ENCODE results near the gene HEY2.

Gene HEY2

GRCh38 chr6:125752773-125753172 is 3.3 kb downstream of the HEY2 start:
- DNase-seq, result no peak
- no peaks in the 10 kb centered on the region for H3K27me3 ChIP-seq
- H3K27ac ChIP-seq, result peak overlapping the region; percentile 99
- TF ChIP-seq CTCF (IDR thresholded peaks at IDR 0.05), result no peak
- H3K36me3 ChIP-seq, result peaks cover 0 to 12% (median 11%) of the 10 kb centered on the region in 3 donors
- peak overlapping the region; percentile 89 to 95 for H3K4me3 ChIP-seq
- H3K9me3 ChIP-seq, result no peaks in the 10 kb centered on the region
- intact Hi-C loops (cut with DNase I; ENCODE audit: low total_unique reads), result no loop called here
- H3K4me1 ChIP-seq, result peaks cover 0 to 45% (median 19%) of the 10 kb centered on the region in 4 donors

GRCh38 chr6:125753218-125753936 is 3.9 kb downstream of the HEY2 start:
- peak; percentile 39 to 41 for TF ChIP-seq CTCF (IDR thresholded peaks at IDR 0.05)
- peak in 1 of 2 donors; percentile 52 for DNase-seq
- Histone ChIP-seq H3K27ac (peak overlapping the region; percentile 99), H3K27me3 (no peaks in the 10 kb centered on the region), H3K36me3 (peaks cover 0 to 12% (median 11%) of the 10 kb centered on the region in 3 donors), H3K4me1 (peaks cover 0 to 51% (median 21%) of the 10 kb centered on the region in 4 donors), H3K4me3 (peak overlapping the region; percentile 89 to 95), H3K9me3 (no peaks in the 10 kb centered on the region)
- intact Hi-C loops (cut with DNase I; ENCODE audit: low total_unique reads), result no loop called here

- intact Hi-C loops (cut with DNase I; ENCODE audit: low total_unique reads), result no loop called here
- no peak for DNase-seq
- H3K27me3 ChIP-seq, result no peaks in the 10 kb centered on the region
- peaks cover 0 to 56% (median 21%) of the 10 kb centered on the region in 4 donors for H3K4me1 ChIP-seq
- no peak for TF ChIP-seq CTCF (IDR thresholded peaks at IDR 0.05)
- H3K36me3 ChIP-seq, result peaks cover 2 to 15% (median 12%) of the 10 kb centered on the region in 3 donors
- H3K4me3 ChIP-seq, result peak overlapping the region; percentile 89 to 95
- H3K27ac ChIP-seq, result peak overlapping the region; percentile 99
- no peaks in the 10 kb centered on the region for H3K9me3 ChIP-seq
These were observed 4.5 kb downstream of the HEY2 start for GRCh38 chr6:125753937-125754259.

- no peak for TF ChIP-seq CTCF (IDR thresholded peaks at IDR 0.05)
- H3K4me1 ChIP-seq, result peaks cover 0 to 63% (median 23%) of the 10 kb centered on the region in 4 donors
- H3K9me3 ChIP-seq, result no peaks in the 10 kb centered on the region
- H3K4me3 ChIP-seq, result peak overlapping the region; percentile 22 to 89
- peaks cover 9 to 22% (median 15%) of the 10 kb centered on the region in 3 donors for H3K36me3 ChIP-seq
- intact Hi-C loops (cut with DNase I; ENCODE audit: low total_unique reads), result no loop called here
- H3K27me3 ChIP-seq, result no peaks in the 10 kb centered on the region
- no peak for DNase-seq
- H3K27ac ChIP-seq, result peak overlapping the region; percentile 99
These were observed 5.1 kb downstream of the HEY2 start for GRCh38 chr6:125754566-125754965.

GRCh38 chr6:125759184-125759902 is 9.9 kb downstream of the HEY2 start:
- peak overlapping the region; percentile 99 for H3K27ac ChIP-seq
- peaks cover 13 to 29% (median 23%) of the 10 kb centered on the region in 3 donors for H3K36me3 ChIP-seq
- H3K4me1 ChIP-seq, result peaks cover 0 to 100% (median 29%) of the 10 kb centered on the region in 4 donors
- intact Hi-C loops (cut with DNase I; ENCODE audit: low total_unique reads), result no loop called here
- peak; percentile 55 to 87 for DNase-seq
- peak; percentile 62 to 69 for TF ChIP-seq CTCF (IDR thresholded peaks at IDR 0.05)
- H3K9me3 ChIP-seq, result no peaks in the 10 kb centered on the region
- no peaks in the 10 kb centered on the region for H3K27me3 ChIP-seq
- H3K4me3 ChIP-seq, result peak overlapping the region; percentile 41 to 45
